Mucosa of descending colon (tissue), 3 donors: ENCODE data around the gene RAB3A. TPM values are rescaled to one million over a fixed set of nuclear protein-coding genes. Genes with fewer than 3 reads are reported as not detected.
"Not testable (repeated sequence)": the region's sequence is repeated elsewhere in the genome, so short reads cannot be mapped to it uniquely, and the experiment has no call there.

ENCODE experiments used
- ATAC-seq: fragments of 200-7000 bp; cut with Tn5 transposase; one replicate; pipeline ENCODE4 v1.9.1; 2020; ENCODE audit warnings: mild to moderate bottlenecking, moderate library complexity
- DNase-seq, 3 donors: peaks; one replicate each; pipeline ENCODE4 v3.0.0-alpha.2; 2020
- H3K36me3 ChIP-seq: fragments of 200-600 bp; one replicate; pipeline ENCODE4 v1.8.0; 2021; ENCODE audit warnings: low read depth, mild to moderate bottlenecking
- H3K4me1 ChIP-seq: fragments of 200-600 bp; one replicate; pipeline ENCODE4 v1.8.0; 2021; ENCODE audit warnings: low read depth, mild to moderate bottlenecking
- H3K4me3 ChIP-seq: fragments of 200-600 bp; one replicate; pipeline ENCODE4 v1.8.0; 2021; ENCODE audit warnings: mild to moderate bottlenecking
- H3K9me3 ChIP-seq: fragments of 200-600 bp; one replicate; pipeline ENCODE4 v1.8.0; 2021; ENCODE audit warnings: mild to moderate bottlenecking
- intact Hi-C, 2 donors: fragments of 100-400 bp; cut with DNase I in 1 of 2; cut with micrococcal nuclease in 1 of 2; formaldehyde crosslinking; loops; one replicate each; pipeline versions ENCODE4 v1.11.0 to v1.11.1; 2022; cut with DNase I, micrococcal nuclease
- total RNA-seq, 3 donors: library from RNA; stranded (reverse); fragmentation: NEBNext Ultra II Directional in 2 of 3; extraction: Animal tissue kit (Norgen Biotek cat#: 25700) in 2 of 3; gene quantifications; one replicate each; pipeline versions ENCODE4 v1.2.1 to v1.2.4, GENCODE V29; 2021 to 2023
- TF ChIP-seq, protein P1 (sequence below): fragments of 200-600 bp; IDR thresholded peaks from one replicate; pipeline ENCODE4 v1.8.0; 2022; ENCODE audit warnings: antibody characterized with exemption, mild to moderate bottlenecking
- donor health status: DM: no; HTN: no; CAD: no; lungs with moderate emphysema.
- donor health status: DM: no; HTN: no; CAD: no.
- donor health status: DM: no; HTN: yes; CAD: no.

RAB3A gene
- total RNA-seq, 3 donors from 2014 or later, result 5.7 to 7.6 (median 6.8) TPM

- no peaks in the 10 kb centered on the region for H3K9me3 ChIP-seq
- no peak for DNase-seq
- no peak for ATAC-seq
- intact Hi-C loops, result no loop called here
- no peak overlapping the region for H3K4me3 ChIP-seq
- TF ChIP-seq, protein P1, sequence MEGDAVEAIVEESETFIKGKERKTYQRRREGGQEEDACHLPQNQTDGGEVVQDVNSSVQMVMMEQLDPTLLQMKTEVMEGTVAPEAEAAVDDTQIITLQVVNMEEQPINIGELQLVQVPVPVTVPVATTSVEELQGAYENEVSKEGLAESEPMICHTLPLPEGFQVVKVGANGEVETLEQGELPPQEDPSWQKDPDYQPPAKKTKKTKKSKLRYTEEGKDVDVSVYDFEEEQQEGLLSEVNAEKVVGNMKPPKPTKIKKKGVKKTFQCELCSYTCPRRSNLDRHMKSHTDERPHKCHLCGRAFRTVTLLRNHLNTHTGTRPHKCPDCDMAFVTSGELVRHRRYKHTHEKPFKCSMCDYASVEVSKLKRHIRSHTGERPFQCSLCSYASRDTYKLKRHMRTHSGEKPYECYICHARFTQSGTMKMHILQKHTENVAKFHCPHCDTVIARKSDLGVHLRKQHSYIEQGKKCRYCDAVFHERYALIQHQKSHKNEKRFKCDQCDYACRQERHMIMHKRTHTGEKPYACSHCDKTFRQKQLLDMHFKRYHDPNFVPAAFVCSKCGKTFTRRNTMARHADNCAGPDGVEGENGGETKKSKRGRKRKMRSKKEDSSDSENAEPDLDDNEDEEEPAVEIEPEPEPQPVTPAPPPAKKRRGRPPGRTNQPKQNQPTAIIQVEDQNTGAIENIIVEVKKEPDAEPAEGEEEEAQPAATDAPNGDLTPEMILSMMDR, result no peak
- no peaks in the 10 kb centered on the region for H3K4me1 ChIP-seq
- no peaks in the 10 kb centered on the region for H3K36me3 ChIP-seq
These were observed 12.9 kb upstream of the RAB3A start for GRCh38 chr19:18216789-18217188.

DNA sequence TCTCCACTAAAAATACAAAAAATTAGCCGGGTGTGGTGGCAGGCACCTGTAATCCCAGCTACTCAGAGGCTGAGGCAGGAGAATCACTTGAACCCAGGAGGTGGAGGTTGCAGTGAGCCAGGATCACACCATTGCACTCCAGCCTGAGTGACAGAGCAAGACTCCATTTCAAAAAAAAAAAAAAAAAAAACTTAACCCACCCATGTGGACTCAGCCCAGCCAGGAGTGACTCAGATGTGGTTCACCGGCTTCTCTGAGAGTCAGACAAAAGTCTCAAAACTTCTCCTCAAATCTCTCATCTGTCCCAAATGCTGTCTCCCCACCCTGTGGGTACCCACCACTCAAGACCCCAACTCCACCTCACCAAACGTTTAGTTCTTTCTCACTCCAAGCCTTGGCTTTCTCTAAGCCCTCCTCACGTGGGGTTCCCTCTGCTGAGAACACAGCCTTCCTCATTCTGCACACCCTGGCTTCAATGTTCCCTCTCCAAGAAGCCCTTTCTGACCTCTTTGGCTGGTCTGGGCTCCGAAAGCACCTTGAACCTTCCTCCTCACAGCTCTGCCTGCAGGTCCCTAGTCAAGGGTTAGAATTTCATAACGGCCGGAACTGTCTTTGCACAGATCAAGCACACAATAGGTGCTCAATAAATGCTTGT lies 11.1 kb upstream of the RAB3A start:
- no peaks in the 10 kb centered on the region for H3K9me3 ChIP-seq
- H3K4me1 ChIP-seq, result no peaks in the 10 kb centered on the region
- no peaks in the 10 kb centered on the region for H3K36me3 ChIP-seq
- no peak overlapping the region for H3K4me3 ChIP-seq
- TF ChIP-seq, protein P1, result no peak
- DNase-seq (no peak), ATAC-seq (no peak)
- intact Hi-C loops, result loop anchor here in 1 of 2 donors (5.0 kb wide), 1 partner anchor 32 kb away; no protein-coding TSS in a partner anchor

DNA sequence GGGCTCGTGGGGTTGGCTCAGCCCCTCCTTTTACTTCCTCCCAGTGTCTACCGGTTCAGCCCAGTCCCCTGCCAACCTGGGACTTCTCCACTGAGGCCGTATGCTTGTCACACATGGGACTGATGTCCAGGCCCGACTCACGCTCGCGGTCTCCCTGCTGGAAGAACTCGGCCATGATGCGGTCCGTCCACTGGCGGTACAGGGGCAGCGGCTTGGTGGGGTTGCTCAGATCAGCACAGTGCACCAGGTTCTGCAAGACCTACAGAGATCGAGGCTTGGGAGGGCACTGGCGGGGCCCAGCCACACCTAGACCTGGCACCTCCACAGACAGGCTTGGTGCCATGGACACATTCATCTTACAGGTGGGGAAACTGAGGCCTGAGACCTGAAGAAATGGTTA lies 7.8 kb upstream of the RAB3A start:
- ATAC-seq (no peak), DNase-seq (no peak)
- Histone ChIP-seq H3K9me3 (no peaks in the 10 kb centered on the region), H3K4me3 (no peak overlapping the region), H3K4me1 (no peaks in the 10 kb centered on the region), H3K36me3 (no peaks in the 10 kb centered on the region)
- TF ChIP-seq, protein P1, result no peak
- intact Hi-C loops, result loop anchor here in 1 of 2 donors (5.0 kb wide), 1 partner anchor 36 kb away; no protein-coding TSS in a partner anchor

DNA sequence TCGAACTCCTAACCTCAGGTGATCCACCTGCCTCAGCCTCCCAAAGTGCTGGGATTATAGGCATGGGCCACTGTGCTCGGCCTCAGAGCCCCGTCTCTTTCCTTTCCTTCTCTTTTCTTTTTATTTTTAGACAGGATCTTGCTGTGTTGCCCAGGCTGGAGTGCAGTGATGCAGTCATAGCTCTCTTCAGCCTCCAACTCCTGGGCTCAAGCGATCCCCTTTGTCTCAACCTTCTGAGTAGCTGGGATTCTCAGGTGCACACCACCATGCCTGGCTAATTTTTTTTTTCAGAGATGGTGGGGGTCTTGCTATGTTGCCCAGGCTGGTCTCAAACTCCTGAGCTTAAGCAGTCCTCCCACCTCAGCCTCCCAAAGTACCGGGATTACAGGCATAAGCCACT lies 6.1 kb upstream of the RAB3A start:
- H3K36me3 ChIP-seq, DNase-seq, H3K4me1 ChIP-seq, H3K9me3 ChIP-seq, H3K4me3 ChIP-seq, ATAC-seq: not testable (repeated sequence)
- intact Hi-C loops, result loop anchor here (5.0 to 10.0 kb wide), 2 partner anchors 37 to 45 kb away; a partner anchor contains a TSS

GRCh38 chr19:18208098-18208951 lies 4.5 kb upstream of the RAB3A start:
- ATAC-seq, result no peak
- Histone ChIP-seq H3K4me1 (peaks cover under 1% of the 10 kb centered on the region), H3K4me3 (no peak overlapping the region), H3K36me3 (peaks cover 5% of the 10 kb centered on the region), H3K9me3 (no peaks in the 10 kb centered on the region)
- DNase-seq, result peak in 2 of 3 donors; percentile 56 to 71
- intact Hi-C loops, result loop anchor here in 1 of 2 donors (10.0 kb wide), 1 partner anchor 46 kb away; a partner anchor contains a TSS
- TF ChIP-seq, protein P1, result peak; percentile 32

DNA sequence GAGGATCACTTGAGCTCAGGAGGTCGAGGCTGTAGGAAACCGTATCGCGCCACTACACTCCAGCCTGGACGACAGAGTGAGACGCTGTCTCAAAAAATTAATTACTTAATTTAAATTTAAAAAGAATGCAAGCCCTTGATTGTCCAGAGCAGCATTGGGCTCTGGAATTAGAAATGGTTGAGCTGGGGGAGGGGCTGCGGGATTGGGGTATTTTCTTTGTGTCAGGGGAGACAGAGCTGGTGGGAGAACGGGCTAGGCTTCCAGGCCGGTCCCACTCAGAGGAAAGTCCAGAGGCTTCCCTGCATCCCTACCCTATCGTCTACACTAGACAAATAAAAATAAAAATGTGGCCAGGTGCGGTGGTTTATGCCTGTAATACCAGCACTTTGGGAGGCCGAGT lies 2.2 kb upstream of the RAB3A start:
- Histone ChIP-seq H3K9me3 (no peaks in the 10 kb centered on the region), H3K4me3 (no peak overlapping the region), H3K4me1 (peaks cover 9% of the 10 kb centered on the region), H3K36me3 (peaks cover 5% of the 10 kb centered on the region)
- TF ChIP-seq, protein P1, result no peak
- DNase-seq, result no peak
- intact Hi-C loops, result loop anchor here in 1 of 2 donors (10.0 kb wide), 1 partner anchor 49 kb away; a partner anchor contains a TSS
- ATAC-seq, result no peak
